Left ventricle myocardium inferior (tissue), 1 donor: ENCODE measurements around the gene STK11. TPM values are rescaled to one million over a fixed set of nuclear protein-coding genes. Genes with fewer than 3 reads are reported as not detected.

Experiments used
- DNase-seq: peaks from one replicate; pipeline ENCODE4 v3.0.0-alpha.2; 2020
- H3K27ac ChIP-seq: fragments of 200-600 bp; replicated peaks from 2 replicates; pipeline ENCODE4 v1.8.0; 2021
- H3K27me3 ChIP-seq: fragments of 200-600 bp; 2 replicates; pipeline ENCODE4 v1.8.0; 2021; ENCODE audit warnings: low read depth
- H3K36me3 ChIP-seq: fragments of 200-600 bp; 2 replicates; pipeline ENCODE4 v1.8.0; 2021
- H3K4me1 ChIP-seq: fragments of 200-600 bp; 2 replicates; pipeline ENCODE4 v1.8.0; 2021
- H3K4me3 ChIP-seq: fragments of 200-600 bp; 2 replicates; pipeline ENCODE4 v1.8.0; 2021; ENCODE audit warnings: mild to moderate bottlenecking, moderate library complexity
- H3K9me3 ChIP-seq: fragments of 200-600 bp; replicated peaks from 2 replicates; pipeline ENCODE4 v1.8.0; 2021
- CTCF ChIP-seq: fragments of 200-600 bp; IDR thresholded peaks from 2 replicates; pipeline ENCODE4 v1.8.0; 2021; ENCODE audit warnings: antibody characterized with exemption, mild to moderate bottlenecking, borderline replicate concordance
- intact Hi-C: fragments of 100-400 bp; cut with micrococcal nuclease; formaldehyde crosslinking; loops from one replicate; pipeline ENCODE4 v1.11.0; 2022
- long read RNA-seq: library from polyadenylated mRNA; unstranded; transcript quantifications from one replicate; pipeline ENCODE4 v2.0.0, GENCODE V29; 2021
- total RNA-seq: library from RNA; stranded (reverse); fragmentation: NEBNext Ultra II Directional; extraction: Animal tissue kit (Norgen Biotek cat#: 25700); gene quantifications from one replicate; pipeline ENCODE4 v1.2.1, GENCODE V29; 2021
- donor health status: DM: no; HTN: yes; CAD: no; lungs with severe emphysema.

Gene STK11
- 50.1 TPM for total RNA-seq
- long read RNA-seq, transcript STK11-201 (10 exons, 2,611 nt): major isoform, 222 of 290 reads
- long read RNA-seq, partial matches to known transcripts: 18 of 290 reads
- long read RNA-seq, other reads (novel, unspliced or antisense): 50 of 290 reads

DNA sequence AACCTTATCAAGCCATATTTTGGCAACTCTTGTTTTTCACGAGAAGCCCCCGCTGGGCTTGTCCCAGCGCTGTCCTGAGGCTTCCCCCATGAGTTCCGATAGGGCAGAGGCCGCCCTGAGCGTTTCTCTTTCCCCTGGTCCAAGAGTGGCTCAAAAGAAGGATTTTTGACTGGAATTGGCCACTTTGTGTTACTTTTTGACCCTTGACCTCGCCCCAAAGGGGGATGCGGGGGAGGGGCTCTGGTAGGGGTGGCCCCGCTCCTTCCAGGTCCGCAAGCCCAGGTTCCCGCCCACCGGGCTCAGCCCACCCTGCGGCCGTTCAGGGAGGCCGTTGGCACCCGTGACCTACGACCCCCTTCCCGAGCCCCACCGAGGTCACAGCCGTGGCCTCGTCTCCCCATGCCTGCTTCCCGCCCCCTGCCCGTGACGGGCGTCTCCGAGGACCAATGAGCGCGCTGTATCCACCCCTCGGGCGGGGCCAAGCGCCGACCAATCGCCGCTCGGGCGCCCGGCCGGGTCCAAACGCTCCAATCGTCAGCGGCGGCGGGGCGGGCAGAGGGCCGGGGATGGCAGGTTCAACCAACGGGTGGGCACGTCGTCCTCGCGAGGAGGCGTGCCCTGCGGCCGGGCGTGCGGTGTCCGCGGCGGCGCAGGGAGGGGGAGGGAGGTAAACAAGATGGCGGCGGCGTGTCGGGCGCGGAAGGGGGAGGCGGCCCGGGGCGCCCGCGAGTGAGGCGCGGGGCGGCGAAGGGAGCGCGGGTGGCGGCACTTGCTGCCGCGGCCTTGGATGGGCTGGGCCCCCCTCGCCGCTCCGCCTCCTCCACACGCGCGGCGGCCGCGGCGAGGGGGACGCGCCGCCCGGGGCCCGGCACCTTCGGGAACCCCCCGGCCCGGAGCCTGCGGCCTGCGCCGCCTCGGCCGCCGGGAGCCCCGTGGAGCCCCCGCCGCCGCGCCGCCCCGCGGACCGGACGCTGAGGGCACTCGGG, at the start of gene STK11:
Gene STK11, plus strand, starts transcription at position 665 of the 986 bp plus-strand sequence. CDS start 1,136 bp downstream, outside the sequence.
- Histone ChIP-seq H3K4me1 (peaks cover 49% of the 10 kb centered on the region), H3K4me3 (peak within 1 kb of the TSS; percentile 79), H3K36me3 (peaks cover 7% of the 10 kb centered on the region), H3K27me3 (no peaks in the 10 kb centered on the region), H3K9me3 (no peaks in the 10 kb centered on the region), H3K27ac (peak within 1 kb of the TSS; percentile 92)
- intact Hi-C loops: no loop called here
- DNase-seq: peak; percentile 100
- no peak for TF ChIP-seq CTCF

- DNase-seq: no peak
- Histone ChIP-seq H3K4me3 (no peak overlapping the region), H3K9me3 (no peaks in the 10 kb centered on the region), H3K27me3 (no peaks in the 10 kb centered on the region), H3K4me1 (peaks cover 54% of the 10 kb centered on the region), H3K27ac (no peak overlapping the region), H3K36me3 (peaks cover 15% of the 10 kb centered on the region)
- no peak for TF ChIP-seq CTCF
- intact Hi-C loops: no loop called here
Measured at GRCh38 chr19:1156305-1156801, 49.2 kb upstream of the STK11 start.

DNA sequence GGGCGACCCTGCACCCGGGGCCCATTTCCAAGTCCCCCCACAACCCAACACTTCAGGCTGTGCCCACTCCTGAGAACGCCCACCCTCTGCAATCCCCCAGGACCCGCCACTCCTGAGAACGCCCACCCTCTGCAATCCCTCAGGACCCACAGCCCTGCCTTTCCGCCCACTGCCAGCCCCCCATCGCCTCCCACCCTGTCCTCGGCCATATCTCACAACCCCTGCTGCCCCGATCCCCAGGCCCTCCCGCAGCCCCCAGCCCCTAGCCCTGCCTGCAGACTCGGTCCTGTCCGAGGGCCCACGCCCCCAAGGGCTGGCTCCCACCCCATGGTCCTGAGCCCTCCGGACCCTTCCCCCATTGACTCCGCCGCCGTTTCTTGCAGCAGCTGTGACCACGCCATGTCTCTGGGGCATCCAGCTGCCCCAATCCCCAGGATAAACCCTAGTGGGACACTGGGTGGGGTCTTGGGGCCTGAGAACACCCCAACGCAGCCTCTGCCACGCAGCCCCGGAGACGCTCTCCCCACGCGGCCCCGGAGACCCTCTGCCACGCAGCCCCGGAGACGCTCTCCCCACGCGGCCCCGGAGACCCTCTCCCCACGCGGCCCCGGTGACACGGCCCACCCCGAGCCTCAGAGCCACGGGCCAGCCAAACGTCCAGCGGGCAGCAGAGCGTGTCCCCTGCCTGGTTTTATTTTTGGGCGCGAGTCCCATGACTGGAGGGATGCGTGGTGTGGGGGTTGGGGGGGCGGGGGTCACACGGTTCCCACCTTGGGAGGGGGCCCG, 48.6 kb upstream of the STK11 start:
- no peak overlapping the region for H3K4me3 ChIP-seq
- H3K27ac ChIP-seq: no peak overlapping the region
- peaks cover 15% of the 10 kb centered on the region for H3K36me3 ChIP-seq
- peaks cover 52% of the 10 kb centered on the region for H3K4me1 ChIP-seq
- no peaks in the 10 kb centered on the region for H3K27me3 ChIP-seq
- intact Hi-C loops: no loop called here
- DNase-seq: no peak
- TF ChIP-seq CTCF: no peak
- no peaks in the 10 kb centered on the region for H3K9me3 ChIP-seq

DNA sequence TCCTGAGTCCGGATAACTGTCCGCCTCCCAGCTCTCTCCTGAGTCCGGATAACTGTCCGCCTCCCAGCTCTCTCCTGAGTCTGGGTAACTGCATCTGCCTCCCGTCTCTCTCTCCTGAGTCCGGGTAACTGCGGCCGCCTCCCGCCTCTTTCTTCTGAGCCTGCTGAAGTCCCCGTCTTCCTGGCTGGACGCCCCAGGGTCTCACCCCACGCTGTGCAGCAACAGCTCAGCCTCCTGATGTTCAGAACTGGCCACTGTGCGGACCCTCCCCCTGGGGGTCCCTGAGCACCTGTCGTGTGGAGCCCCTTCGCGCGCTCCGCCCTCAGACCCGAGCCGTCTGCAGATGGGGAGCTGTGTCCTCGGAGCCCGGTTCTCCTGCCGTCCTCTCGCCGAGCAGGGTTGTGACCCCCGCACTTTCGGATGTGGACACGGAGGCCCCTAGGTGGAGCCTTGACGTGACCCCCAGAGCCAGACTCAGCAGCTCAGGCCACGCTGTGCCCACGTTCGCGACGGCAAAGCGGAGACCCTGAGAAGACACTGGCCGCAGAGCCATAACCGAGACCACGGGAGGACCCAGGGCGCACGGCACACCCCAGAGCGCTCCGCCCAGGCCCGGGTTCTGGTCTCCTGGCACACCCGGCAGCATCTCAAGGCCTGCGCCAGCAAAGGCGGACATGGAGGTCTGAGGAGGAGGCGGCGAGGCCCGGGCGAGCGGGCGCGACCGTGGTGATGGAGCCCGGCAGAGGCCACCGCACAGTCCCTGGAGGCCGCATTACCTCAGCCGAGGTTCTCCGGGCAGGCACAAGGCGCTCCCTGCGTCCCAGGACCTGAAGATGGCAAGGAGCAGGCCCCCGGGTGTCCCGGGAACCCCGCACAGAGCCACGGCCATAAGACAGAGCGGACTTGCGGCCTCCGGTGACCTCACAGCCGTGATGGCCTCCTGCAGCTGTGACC, 47.4 kb upstream of the STK11 start:
- TF ChIP-seq CTCF: no peak
- Histone ChIP-seq H3K9me3 (no peaks in the 10 kb centered on the region), H3K27ac (no peak overlapping the region), H3K4me3 (no peak overlapping the region), H3K36me3 (peaks cover 15% of the 10 kb centered on the region), H3K4me1 (peaks cover 48% of the 10 kb centered on the region), H3K27me3 (no peaks in the 10 kb centered on the region)
- intact Hi-C loops: no loop called here
- no peak for DNase-seq
